Measurements from ENCODE around the gene MTERF4. TPM values are rescaled to one million over a fixed set of nuclear protein-coding genes. Genes with fewer than 3 reads are reported as not detected.

Gene MTERF4
- total and polyA plus RNA-seq, 2 of the 13 experiments (the other 11 are each of a cell fraction or from before 2014, with no cell fraction given), result 50.5 to 59.8 TPM

DNA sequence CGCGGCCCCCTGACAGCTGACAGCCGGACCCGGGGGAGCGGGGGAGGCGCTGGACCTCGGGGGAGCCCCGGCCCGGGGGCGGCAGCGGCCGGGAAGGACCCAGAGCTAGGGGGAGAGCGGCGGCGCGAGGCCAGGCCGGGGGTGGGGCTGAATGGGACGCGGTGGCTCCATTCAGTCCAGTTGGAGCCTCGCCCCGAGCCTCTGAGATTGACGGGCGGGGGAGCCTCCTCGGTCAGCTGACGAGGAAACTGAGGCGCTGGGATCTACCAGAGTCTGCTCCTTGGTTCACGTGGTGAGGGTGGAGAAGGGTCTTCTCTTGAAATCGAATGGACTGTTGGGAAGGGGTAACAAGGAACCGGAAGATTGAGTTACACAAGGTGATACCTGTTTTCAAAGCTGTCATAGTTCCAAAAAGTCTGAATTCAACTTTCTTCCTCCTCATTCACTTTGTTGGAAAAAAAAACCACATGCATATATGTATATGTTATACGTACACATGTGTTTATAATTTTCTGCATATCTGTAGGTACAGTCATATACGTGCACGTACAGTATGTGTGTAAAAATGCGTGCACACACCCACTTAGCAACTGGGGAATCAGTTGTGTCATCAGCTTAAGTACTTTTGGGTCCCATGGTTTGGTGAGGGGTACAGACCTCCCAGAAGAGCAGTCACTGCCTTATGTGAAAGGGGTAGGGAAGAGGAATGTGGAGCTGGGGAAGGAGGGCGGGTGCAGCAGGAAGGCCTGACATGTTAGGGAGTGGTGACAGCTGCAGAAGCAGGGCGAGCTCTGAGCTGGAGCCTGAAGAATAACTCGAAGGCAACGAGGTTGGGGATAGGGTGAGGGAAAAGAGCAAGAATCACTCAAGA, 48.8 kb upstream of the MTERF4 start (continued):
- TF ChIP-seq, protein P1, sequence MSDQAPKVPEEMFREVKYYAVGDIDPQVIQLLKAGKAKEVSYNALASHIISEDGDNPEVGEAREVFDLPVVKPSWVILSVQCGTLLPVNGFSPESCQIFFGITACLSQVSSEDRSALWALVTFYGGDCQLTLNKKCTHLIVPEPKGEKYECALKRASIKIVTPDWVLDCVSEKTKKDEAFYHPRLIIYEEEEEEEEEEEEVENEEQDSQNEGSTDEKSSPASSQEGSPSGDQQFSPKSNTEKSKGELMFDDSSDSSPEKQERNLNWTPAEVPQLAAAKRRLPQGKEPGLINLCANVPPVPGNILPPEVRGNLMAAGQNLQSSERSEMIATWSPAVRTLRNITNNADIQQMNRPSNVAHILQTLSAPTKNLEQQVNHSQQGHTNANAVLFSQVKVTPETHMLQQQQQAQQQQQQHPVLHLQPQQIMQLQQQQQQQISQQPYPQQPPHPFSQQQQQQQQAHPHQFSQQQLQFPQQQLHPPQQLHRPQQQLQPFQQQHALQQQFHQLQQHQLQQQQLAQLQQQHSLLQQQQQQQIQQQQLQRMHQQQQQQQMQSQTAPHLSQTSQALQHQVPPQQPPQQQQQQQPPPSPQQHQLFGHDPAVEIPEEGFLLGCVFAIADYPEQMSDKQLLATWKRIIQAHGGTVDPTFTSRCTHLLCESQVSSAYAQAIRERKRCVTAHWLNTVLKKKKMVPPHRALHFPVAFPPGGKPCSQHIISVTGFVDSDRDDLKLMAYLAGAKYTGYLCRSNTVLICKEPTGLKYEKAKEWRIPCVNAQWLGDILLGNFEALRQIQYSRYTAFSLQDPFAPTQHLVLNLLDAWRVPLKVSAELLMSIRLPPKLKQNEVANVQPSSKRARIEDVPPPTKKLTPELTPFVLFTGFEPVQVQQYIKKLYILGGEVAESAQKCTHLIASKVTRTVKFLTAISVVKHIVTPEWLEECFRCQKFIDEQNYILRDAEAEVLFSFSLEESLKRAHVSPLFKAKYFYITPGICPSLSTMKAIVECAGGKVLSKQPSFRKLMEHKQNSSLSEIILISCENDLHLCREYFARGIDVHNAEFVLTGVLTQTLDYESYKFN (CRISPR knock-in tag; conservative IDR thresholded peaks at IDR 0.05), result 0 out of 2 replicates have a peak, but pooled peaks have one; percentile 21
- TF ChIP-seq ZSCAN9 (CRISPR knock-in tag; IDR thresholded peaks at IDR 0.05; ENCODE audit: borderline replicate concordance) (0 out of 2 replicates have a peak, but pooled peaks have one; percentile 8), ZNF24 (IDR thresholded peaks at IDR 0.05) (no peak), HNRNPK (IDR thresholded peaks at IDR 0.05; ENCODE audit: low read depth, low read length, poor library complexity, severe bottlenecking) (peak; percentile 3), KAT7 (CRISPR knock-in tag; IDR thresholded peaks at IDR 0.05; ENCODE audit: borderline replicate concordance) (no peak), GFI1 (CRISPR knock-in tag; IDR thresholded peaks at IDR 0.05; ENCODE audit: borderline replicate concordance) (0 out of 2 replicates have a peak, but pooled peaks have one; percentile 1), FOXA1 (IDR thresholded peaks at IDR 0.05) (no peak), FOXA1 (CRISPR knock-in tag; IDR thresholded peaks at IDR 0.05) (0 out of 2 replicates have a peak, but pooled peaks have one; percentile 28), RAD51 (IDR thresholded peaks at IDR 0.05; ENCODE audit: borderline replicate concordance) (no peak), RBM22 (optimal IDR thresholded peaks at IDR 0.05; ENCODE audit: low read length) (no peak), RBFOX2 (IDR thresholded peaks at IDR 0.05; ENCODE audit: low read depth, low read length) (peak; percentile 62), ZSCAN30 (CRISPR knock-in tag; IDR thresholded peaks at IDR 0.05) (no peak), ZNF160 (CRISPR knock-in tag; IDR thresholded peaks at IDR 0.05) (no peak), ZSCAN20 (CRISPR knock-in tag; IDR thresholded peaks at IDR 0.05; ENCODE audit: borderline replicate concordance) (peak; percentile 66; the same call in 1 of the 2 replicates), XRCC5 (optimal IDR thresholded peaks at IDR 0.05; ENCODE audit: low read length) (no peak), FOXP1 (IDR thresholded peaks at IDR 0.05) (no peak), FOXP1 (CRISPR knock-in tag; IDR thresholded peaks at IDR 0.05) (no peak), THYN1 (CRISPR knock-in tag; IDR thresholded peaks at IDR 0.05; ENCODE audit: borderline replicate concordance, low read depth) (no peak), ZNF563 (CRISPR knock-in tag; IDR thresholded peaks at IDR 0.05) (no peak)
- TF ChIP-seq, protein P2, sequence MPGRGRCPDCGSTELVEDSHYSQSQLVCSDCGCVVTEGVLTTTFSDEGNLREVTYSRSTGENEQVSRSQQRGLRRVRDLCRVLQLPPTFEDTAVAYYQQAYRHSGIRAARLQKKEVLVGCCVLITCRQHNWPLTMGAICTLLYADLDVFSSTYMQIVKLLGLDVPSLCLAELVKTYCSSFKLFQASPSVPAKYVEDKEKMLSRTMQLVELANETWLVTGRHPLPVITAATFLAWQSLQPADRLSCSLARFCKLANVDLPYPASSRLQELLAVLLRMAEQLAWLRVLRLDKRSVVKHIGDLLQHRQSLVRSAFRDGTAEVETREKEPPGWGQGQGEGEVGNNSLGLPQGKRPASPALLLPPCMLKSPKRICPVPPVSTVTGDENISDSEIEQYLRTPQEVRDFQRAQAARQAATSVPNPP (CRISPR knock-in tag; IDR thresholded peaks at IDR 0.05), result 0 out of 2 replicates have a peak, but pooled peaks have one; percentile 16
- TF ChIP-seq, protein P3, sequence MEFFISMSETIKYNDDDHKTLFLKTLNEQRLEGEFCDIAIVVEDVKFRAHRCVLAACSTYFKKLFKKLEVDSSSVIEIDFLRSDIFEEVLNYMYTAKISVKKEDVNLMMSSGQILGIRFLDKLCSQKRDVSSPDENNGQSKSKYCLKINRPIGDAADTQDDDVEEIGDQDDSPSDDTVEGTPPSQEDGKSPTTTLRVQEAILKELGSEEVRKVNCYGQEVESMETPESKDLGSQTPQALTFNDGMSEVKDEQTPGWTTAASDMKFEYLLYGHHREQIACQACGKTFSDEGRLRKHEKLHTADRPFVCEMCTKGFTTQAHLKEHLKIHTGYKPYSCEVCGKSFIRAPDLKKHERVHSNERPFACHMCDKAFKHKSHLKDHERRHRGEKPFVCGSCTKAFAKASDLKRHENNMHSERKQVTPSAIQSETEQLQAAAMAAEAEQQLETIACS (CRISPR knock-in tag; IDR thresholded peaks at IDR 0.05), result no peak
- TF ChIP-seq, protein P4, sequence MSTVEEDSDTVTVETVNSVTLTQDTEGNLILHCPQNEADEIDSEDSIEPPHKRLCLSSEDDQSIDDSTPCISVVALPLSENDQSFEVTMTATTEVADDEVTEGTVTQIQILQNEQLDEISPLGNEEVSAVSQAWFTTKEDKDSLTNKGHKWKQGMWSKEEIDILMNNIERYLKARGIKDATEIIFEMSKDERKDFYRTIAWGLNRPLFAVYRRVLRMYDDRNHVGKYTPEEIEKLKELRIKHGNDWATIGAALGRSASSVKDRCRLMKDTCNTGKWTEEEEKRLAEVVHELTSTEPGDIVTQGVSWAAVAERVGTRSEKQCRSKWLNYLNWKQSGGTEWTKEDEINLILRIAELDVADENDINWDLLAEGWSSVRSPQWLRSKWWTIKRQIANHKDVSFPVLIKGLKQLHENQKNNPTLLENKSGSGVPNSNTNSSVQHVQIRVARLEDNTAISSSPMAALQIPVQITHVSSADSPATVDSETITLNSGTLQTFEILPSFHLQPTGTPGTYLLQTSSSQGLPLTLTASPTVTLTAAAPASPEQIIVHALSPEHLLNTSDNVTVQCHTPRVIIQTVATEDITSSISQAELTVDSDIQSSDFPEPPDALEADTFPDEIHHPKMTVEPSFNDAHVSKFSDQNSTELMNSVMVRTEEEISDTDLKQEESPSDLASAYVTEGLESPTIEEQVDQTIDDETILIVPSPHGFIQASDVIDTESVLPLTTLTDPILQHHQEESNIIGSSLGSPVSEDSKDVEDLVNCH (CRISPR knock-in tag; IDR thresholded peaks at IDR 0.05), result no peak
